HepG2 (cell line): Measurements from ENCODE around the gene TFPI. TPM values are rescaled to one million over a fixed set of nuclear protein-coding genes. Genes with fewer than 3 reads are reported as not detected.

ENCODE experiments used
- ARNT2 ChIP-seq: sonication (generic); formaldehyde crosslinking; IDR thresholded peaks from 2 replicates; pipeline ENCODE4 v1.8.0; 2022; ENCODE audit warnings: mild to moderate bottlenecking, low read depth, missing genetic modification reagents, moderate library complexity
- ELF4 ChIP-seq: sonication (generic); formaldehyde crosslinking; IDR thresholded peaks from 2 replicates; pipeline ENCODE4 v1.5.0; 2020; ENCODE audit warnings: missing genetic modification reagents, mild to moderate bottlenecking, moderate library complexity, borderline replicate concordance
- EP300 ChIP-seq, 3 experiments: sonication (generic) in 1 of 3; formaldehyde crosslinking in 1 of 3; IDR thresholded peaks; 2 replicates each; pipeline versions ENCODE4 v1.5.1 to v1.6.1; 2011 to 2020; ENCODE audit warnings: low read depth in 2 of 3, low read length in 2 of 3, borderline replicate concordance in 1 of 3, improper control_type of control experiment in 1 of 3, mild to moderate bottlenecking in 1 of 3, missing genetic modification reagents in 1 of 3, moderate library complexity in 1 of 3
- ERF ChIP-seq: IDR thresholded peaks from 2 replicates; pipeline ENCODE4 v1.6.1; 2018; ENCODE audit warnings: missing biosample characterization, missing genetic modification reagents
- FOXK2 ChIP-seq: fragments of 450-650 bp; IDR thresholded peaks from 2 replicates; pipeline ENCODE4 v1.6.1; 2016
- GATAD2A ChIP-seq: IDR thresholded peaks from 2 replicates; pipeline ENCODE4 v1.6.1; 2016
- GTF3A ChIP-seq: sonication (generic); formaldehyde crosslinking; conservative IDR thresholded peaks from 2 replicates; pipeline ENCODE4 v1.4.0; 2020; ENCODE audit warnings: mild to moderate bottlenecking, missing genetic modification reagents
- KDM2A ChIP-seq: sonication (generic); formaldehyde crosslinking; IDR thresholded peaks from 2 replicates; pipeline ENCODE4 v1.4.0; 2020; ENCODE audit warnings: low read depth, missing genetic modification reagents, borderline replicate concordance
- KLF16 ChIP-seq, 2 experiments: sonication (generic) in 1 of 2; formaldehyde crosslinking in 1 of 2; IDR thresholded peaks; 2 replicates each; pipeline versions ENCODE4 v1.6.1 to v1.8.0; 2016 to 2023; ENCODE audit warnings: missing genetic modification reagents in 2 of 2, missing compliant biosample characterization in 1 of 2
- MLX ChIP-seq: IDR thresholded peaks from 2 replicates; pipeline ENCODE4 v1.6.1; 2016
- MXI1 ChIP-seq: IDR thresholded peaks from 3 replicates; pipeline ENCODE4 v1.6.1; 2012; ENCODE audit warnings: low read depth, low read length, inconsistent platforms, borderline replicate concordance
- NR2F6 ChIP-seq, 2 experiments: IDR thresholded peaks; 2 replicates each; pipeline ENCODE4 v1.6.1; 2016; ENCODE audit warnings: antibody characterized with exemption in 1 of 2, mild to moderate bottlenecking in 1 of 2
- PHF5A ChIP-seq: IDR thresholded peaks from one replicate; pipeline ENCODE4 v1.6.1; 2018; ENCODE audit warnings: low read depth, missing genetic modification reagents; ENCODE audit not compliant: unreplicated experiment
- PITX1 ChIP-seq: sonication (generic); formaldehyde crosslinking; IDR thresholded peaks from 2 replicates; pipeline ENCODE4 v1.5.1; 2020; ENCODE audit warnings: mild to moderate bottlenecking, missing genetic modification reagents
- RBAK ChIP-seq: sonication (generic); formaldehyde crosslinking; IDR thresholded peaks from 2 replicates; pipeline ENCODE4 v1.5.1; 2020; ENCODE audit warnings: mild to moderate bottlenecking, missing genetic modification reagents
- RCOR2 ChIP-seq: IDR thresholded peaks from 2 replicates; pipeline ENCODE4 v1.6.1; 2016; ENCODE audit warnings: missing biosample characterization, missing genetic modification reagents
- RXRB ChIP-seq: IDR thresholded peaks from 2 replicates; pipeline ENCODE4 v1.6.1; 2016; ENCODE audit warnings: borderline replicate concordance, missing genetic modification reagents, missing compliant biosample characterization
- SAP130 ChIP-seq: IDR thresholded peaks from 2 replicates; pipeline ENCODE4 v1.6.1; 2016; ENCODE audit warnings: low read depth
- TARDBP ChIP-seq: sonication (generic); formaldehyde crosslinking; IDR thresholded peaks from 2 replicates; pipeline ENCODE4 v1.8.0; 2022; ENCODE audit warnings: mild to moderate bottlenecking, missing genetic modification reagents
- TGIF2 ChIP-seq: IDR thresholded peaks from 2 replicates; pipeline ENCODE4 v1.6.1; 2016; ENCODE audit warnings: control low read depth, missing compliant biosample characterization
- YEATS2 ChIP-seq: sonication (generic); formaldehyde crosslinking; IDR thresholded peaks from 2 replicates; pipeline ENCODE4 v1.4.0; 2020; ENCODE audit warnings: missing genetic modification reagents, borderline replicate concordance
- ZBTB3 ChIP-seq: sonication (generic); formaldehyde crosslinking; IDR thresholded peaks from 2 replicates; pipeline ENCODE4 v1.4.0; 2020; ENCODE audit warnings: low read depth, mild to moderate bottlenecking, moderate library complexity, missing genetic modification reagents, borderline replicate concordance
- ZBTB43 ChIP-seq: sonication (generic); formaldehyde crosslinking; conservative IDR thresholded peaks from 2 replicates; pipeline ENCODE4 v1.4.0; 2020; ENCODE audit warnings: missing genetic modification reagents
- ZNF256 ChIP-seq: sonication (generic); formaldehyde crosslinking; conservative IDR thresholded peaks from 2 replicates; pipeline ENCODE4 v1.4.0; 2020; ENCODE audit warnings: missing genetic modification reagents
- ZNF564 ChIP-seq: sonication (generic); formaldehyde crosslinking; IDR thresholded peaks from 2 replicates; pipeline ENCODE4 v1.8.1; 2023; ENCODE audit warnings: mild to moderate bottlenecking, missing genetic modification reagents
- ZSCAN22 ChIP-seq: sonication (generic); formaldehyde crosslinking; IDR thresholded peaks from 2 replicates; pipeline ENCODE4 v1.4.0; 2020; ENCODE audit warnings: mild to moderate bottlenecking, missing genetic modification reagents
- polyA plus RNA-seq, 8 experiments: library from polyadenylated mRNA; depleted of rRNA in 3 of 8; stranded (reverse) in 7 of 8; unstranded in 1 of 8; fragments of >200 nt; fragmentation: Illumina TruSeq in 4 of 8; extraction: Trizol in 4 of 8; gene quantifications; 2 replicates each; pipeline versions ENCODE4 v1.2.1 to v1.2.3, GENCODE V29; 2011 to 2016; ENCODE audit warnings: low read depth in 4 of 8, missing spikeins in 1 of 8, mixed read lengths in 1 of 8; ENCODE audit not compliant: insufficient read depth in 1 of 8
- total RNA-seq, 5 experiments: library from RNA; depleted of rRNA; stranded (reverse); fragments of >200 nt; fragmentation: Illumina TruSeq; extraction: Trizol; gene quantifications; 2 replicates each; pipeline ENCODE4 v1.2.3, GENCODE V29; 2016; ENCODE audit warnings: low read depth in 1 of 5

The TFPI gene
- total and polyA plus RNA-seq, 2 of the 13 experiments (the other 11 are each of a cell fraction or from before 2014, with no cell fraction given), result 301 to 436 TPM

GRCh38 chr2:187549951-187550555 lies 4.2 kb downstream of the TFPI start (continued):
- TF ChIP-seq ERF (peak; percentile 79), KLF16 (CRISPR knock-in tag; IDR thresholded peaks at IDR 0.05) (peak in 1 of 2 experiments; percentile 90; a peak in 2 of 4 replicates), ZNF564 (CRISPR knock-in tag) (0 out of 2 replicates have a peak, but pooled peaks have one; percentile 37), ZNF256 (CRISPR knock-in tag) (0 out of 2 replicates have a peak, but pooled peaks have one; percentile 41), ARNT2 (CRISPR knock-in tag) (peak; percentile 41; the same call in 1 of the 2 replicates), RBAK (no peak), ZSCAN22 (no peak), MLX (CRISPR knock-in tag) (peak; percentile 46; the same call in 1 of the 2 replicates), KDM2A (no peak), FOXK2 (no peak), ZBTB43 (CRISPR knock-in tag) (0 out of 2 replicates have a peak, but pooled peaks have one; percentile 6), TARDBP (CRISPR knock-in tag) (0 out of 2 replicates have a peak, but pooled peaks have one; percentile 13), RXRB (CRISPR knock-in tag) (peak; percentile 82), RCOR2 (peak; percentile 84; the same call in 1 of the 2 replicates), GATAD2A (CRISPR knock-in tag) (peak; percentile 99), TGIF2 (peak; percentile 28; the same call in 1 of the 2 replicates), GTF3A (CRISPR knock-in tag) (no peak), NR2F6 (IDR thresholded peaks at IDR 0.05) (peak; percentile 63; the same call in 1 of the 2 replicates), NR2F6 (CRISPR knock-in tag; IDR thresholded peaks at IDR 0.05) (peak; percentile 67), MXI1 (no peak; the same call in 2 of the 3 replicates), PHF5A (CRISPR knock-in tag) (peak; percentile 75), ELF4 (CRISPR knock-in tag) (no peak), YEATS2 (CRISPR knock-in tag) (peak; percentile 66; the same call in 1 of the 2 replicates), EP300 (IDR thresholded peaks at IDR 0.05; ENCODE audit: low read depth in 2 of 2, low read length in 2 of 2) (peak in 1 of 2 experiments; percentile 98; a peak in 2 of 4 replicates), EP300 (CRISPR knock-in tag; IDR thresholded peaks at IDR 0.05; ENCODE audit: borderline replicate concordance) (peak; percentile 72; the same call in 1 of the 2 replicates), PITX1 (CRISPR knock-in tag) (peak; percentile 80), SAP130 (CRISPR knock-in tag) (peak; percentile 83), ZBTB3 (CRISPR knock-in tag) (no peak)
